CD14-positive monocyte (primary cell): Measurements from ENCODE around the gene FREM3. TPM values are rescaled to one million over a fixed set of nuclear protein-coding genes. Genes with fewer than 3 reads are reported as not detected.

Experiments used
- DNase-seq, 3 donors: peaks; one replicate each; pipeline ENCODE4 v3.0.0-alpha.2; 2011 to 2022
- H2AFZ ChIP-seq: 2 replicates; pipeline ENCODE4 v1.6.0; 2012; ENCODE audit warnings: mild to moderate bottlenecking, low read depth, low read length, inconsistent platforms; ENCODE audit not compliant: insufficient read depth, poor library complexity, severe bottlenecking
- H3K27ac ChIP-seq, 2 donors: 1 replicate in 1 of 2; 2 replicates in 1 of 2; pipeline ENCODE4 v1.5.1; 2012 to 2013; ENCODE audit warnings: low read length in 2 of 2, control low read depth in 1 of 2, inconsistent platforms in 1 of 2, low read depth in 1 of 2, mild to moderate bottlenecking in 1 of 2
- H3K27me3 ChIP-seq, 2 donors: one replicate each; pipeline versions ENCODE4 v1.6.0 to v1.6.1; 2011 to 2013; ENCODE audit warnings: low read length in 2 of 2; ENCODE audit not compliant: control insufficient read depth in 2 of 2, insufficient read depth in 2 of 2
- H3K36me3 ChIP-seq, 2 donors: replicated peaks in 1 of 2; 1 replicate in 1 of 2; 2 replicates in 1 of 2; pipeline versions ENCODE4 v1.5.1 to v1.6.1; 2012 to 2013; ENCODE audit warnings: low read length in 2 of 2, control low read depth in 1 of 2, inconsistent platforms in 1 of 2, mild to moderate bottlenecking in 1 of 2; ENCODE audit not compliant: insufficient read depth in 2 of 2, control insufficient read depth in 1 of 2
- H3K4me1 ChIP-seq, 2 donors: 1 replicate in 1 of 2; 2 replicates in 1 of 2; pipeline versions ENCODE4 v1.5.1 to v1.6.1; 2012 to 2013; ENCODE audit warnings: low read length in 2 of 2, control low read depth in 1 of 2, inconsistent platforms in 1 of 2, mild to moderate bottlenecking in 1 of 2, moderate library complexity in 1 of 2; ENCODE audit not compliant: insufficient read depth in 2 of 2, control insufficient read depth in 1 of 2
- H3K4me2 ChIP-seq: replicated peaks from 2 replicates; pipeline ENCODE3; 2012; ENCODE audit warnings: low read length, moderate library complexity, mild to moderate bottlenecking; ENCODE audit not compliant: poor library complexity, severe bottlenecking; ENCODE audit errors: extremely low read depth
- H3K4me3 ChIP-seq, 3 experiments: fragments of 200-600 bp in 1 of 3; sonication (generic) in 1 of 3; replicated peaks in 1 of 3; 1 replicate in 2 of 3; 2 replicates in 1 of 3; pipeline ENCODE4 v1.5.1; 2011 to 2013; ENCODE audit warnings: low read length in 3 of 3, mild to moderate bottlenecking in 3 of 3, control low read depth in 2 of 3, low read depth in 2 of 3, inconsistent platforms in 1 of 3, moderate library complexity in 1 of 3
- H3K79me2 ChIP-seq: 2 replicates; pipeline ENCODE4 v1.6.0; 2012; ENCODE audit warnings: mild to moderate bottlenecking, control low read depth, inconsistent platforms, low read length, moderate library complexity; ENCODE audit not compliant: insufficient read depth
- H3K9ac ChIP-seq: 2 replicates; pipeline ENCODE4 v1.6.0; 2017; ENCODE audit warnings: low read length, mild to moderate bottlenecking; ENCODE audit not compliant: insufficient read depth, poor library complexity, severe bottlenecking
- H3K9me3 ChIP-seq, 2 donors: replicated peaks in 1 of 2; 1 replicate in 1 of 2; 2 replicates in 1 of 2; pipeline versions ENCODE4 v1.5.1 to v1.6.1; 2012 to 2013; ENCODE audit warnings: low read length in 2 of 2, control low read depth in 1 of 2; ENCODE audit not compliant: control insufficient read depth in 1 of 2, insufficient read depth in 1 of 2
- H4K20me1 ChIP-seq: 2 replicates; pipeline ENCODE4 v1.6.0; 2012; ENCODE audit warnings: mild to moderate bottlenecking, low read length, control low read depth, moderate library complexity; ENCODE audit not compliant: insufficient read depth
- H3K27ac Mint-ChIP-seq, 7 donors: one replicate each; pipeline ENCODE4 v1.8.0; 2020; ENCODE audit warnings: mild to moderate bottlenecking in 7 of 7, mixed read lengths in 7 of 7, moderate library complexity in 6 of 7, inconsistent platforms in 2 of 7
- H3K27me3 Mint-ChIP-seq, 3 donors: one replicate each; pipeline ENCODE4 v1.8.0; 2021 to 2022; ENCODE audit warnings: low read depth in 3 of 3, mild to moderate bottlenecking in 3 of 3, mixed read lengths in 3 of 3, moderate library complexity in 3 of 3, inconsistent platforms in 1 of 3
- H3K36me3 Mint-ChIP-seq, 2 donors: one replicate each; pipeline ENCODE4 v1.8.0; 2020; ENCODE audit warnings: mixed read lengths in 2 of 2, inconsistent platforms in 1 of 2, mild to moderate bottlenecking in 1 of 2
- H3K4me1 Mint-ChIP-seq: one replicate; pipeline ENCODE4 v1.8.0; 2020; ENCODE audit warnings: mild to moderate bottlenecking, mixed read lengths
- H3K4me3 Mint-ChIP-seq, 2 donors: one replicate each; pipeline ENCODE4 v1.8.0; 2020; ENCODE audit warnings: mild to moderate bottlenecking in 2 of 2, mixed read lengths in 2 of 2, moderate library complexity in 1 of 2
- H3K9me3 Mint-ChIP-seq, 7 donors: one replicate each; pipeline ENCODE4 v1.8.0; 2020 to 2022; ENCODE audit warnings: mixed read lengths in 7 of 7, mild to moderate bottlenecking in 6 of 7, moderate library complexity in 6 of 7, inconsistent platforms in 2 of 7
- WGBS: methylation state at CpG from one replicate; pipeline ENCODE4 v1.1.5; 2013; ENCODE audit warnings: missing lambda C conversion rate; ENCODE audit not compliant: insufficient coverage; 5-methylcytosine and 5-hydroxymethylcytosine counted together
- intact Hi-C, 2 donors: fragments of 100-400 bp; cut with micrococcal nuclease; formaldehyde crosslinking; loops; one replicate each; pipeline versions ENCODE4 v1.15.0 to v1.15.1; 2023
- polyA plus RNA-seq, 3 donors: library from polyadenylated mRNA; depleted of rRNA in 1 of 3; unstranded in 2 of 3; stranded (reverse) in 1 of 3; fragments of 300-500 nt in 2 of 3; fragments of >200 nt in 1 of 3; fragmentation: Illumina TruSeq in 2 of 3; gene quantifications; 1 replicate in 2 of 3; 2 replicates in 1 of 3; pipeline ENCODE4 v1.2.3, GENCODE V29; 2012 to 2021
- TF ChIP-seq, protein P1 (sequence below): fragments of 200-600 bp; IDR thresholded peaks from one replicate; pipeline ENCODE4 v1.8.0; 2022; ENCODE audit warnings: antibody characterized with exemption, mild to moderate bottlenecking

Gene FREM3
- polyA plus RNA-seq, 3 donors, result not detected

DNA sequence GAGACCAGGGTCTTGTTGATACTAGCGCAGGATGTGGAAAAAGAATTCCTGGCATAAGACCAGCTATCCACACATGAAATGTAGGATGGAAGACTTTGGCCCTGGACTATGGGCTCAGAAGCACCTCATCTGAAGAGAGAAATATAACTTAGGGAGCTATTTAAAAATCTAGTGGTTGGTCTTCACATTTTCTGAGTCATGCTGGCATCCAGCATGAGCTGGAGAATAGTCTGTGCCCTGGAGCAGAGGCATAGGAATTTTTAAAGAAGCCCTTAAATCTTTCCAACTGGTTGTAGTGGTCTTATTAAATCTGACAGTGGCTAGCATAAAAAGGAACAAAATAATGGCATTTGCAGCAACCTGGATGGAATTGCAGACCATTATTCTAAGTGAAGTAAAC is 100.6 kb downstream of the FREM3 start:
- TF ChIP-seq, protein P1, sequence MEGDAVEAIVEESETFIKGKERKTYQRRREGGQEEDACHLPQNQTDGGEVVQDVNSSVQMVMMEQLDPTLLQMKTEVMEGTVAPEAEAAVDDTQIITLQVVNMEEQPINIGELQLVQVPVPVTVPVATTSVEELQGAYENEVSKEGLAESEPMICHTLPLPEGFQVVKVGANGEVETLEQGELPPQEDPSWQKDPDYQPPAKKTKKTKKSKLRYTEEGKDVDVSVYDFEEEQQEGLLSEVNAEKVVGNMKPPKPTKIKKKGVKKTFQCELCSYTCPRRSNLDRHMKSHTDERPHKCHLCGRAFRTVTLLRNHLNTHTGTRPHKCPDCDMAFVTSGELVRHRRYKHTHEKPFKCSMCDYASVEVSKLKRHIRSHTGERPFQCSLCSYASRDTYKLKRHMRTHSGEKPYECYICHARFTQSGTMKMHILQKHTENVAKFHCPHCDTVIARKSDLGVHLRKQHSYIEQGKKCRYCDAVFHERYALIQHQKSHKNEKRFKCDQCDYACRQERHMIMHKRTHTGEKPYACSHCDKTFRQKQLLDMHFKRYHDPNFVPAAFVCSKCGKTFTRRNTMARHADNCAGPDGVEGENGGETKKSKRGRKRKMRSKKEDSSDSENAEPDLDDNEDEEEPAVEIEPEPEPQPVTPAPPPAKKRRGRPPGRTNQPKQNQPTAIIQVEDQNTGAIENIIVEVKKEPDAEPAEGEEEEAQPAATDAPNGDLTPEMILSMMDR, result no peak
- Histone ChIP-seq H3K9ac (no peak overlapping the region), H3K9me3 (peaks cover 0 to 5% of the 10 kb centered on the region in 2 donors), H3K27ac (no peak overlapping the region), H3K4me1 (no peaks in the 10 kb centered on the region), H2AFZ (no peak overlapping the region), H3K27me3 (no peaks in the 10 kb centered on the region), H3K36me3 (no peaks in the 10 kb centered on the region), H3K4me2 (no peak overlapping the region), H3K4me3 (no peak overlapping the region), H3K79me2 (no peaks in the 10 kb centered on the region), H4K20me1 (no peaks in the 10 kb centered on the region)
- intact Hi-C loops, result no loop called here
- no CpG with 5 or more reads among the region's 1 CpG for WGBS
- H3K4me1 Mint-ChIP-seq, result no peaks in the 10 kb centered on the region
- peaks cover 1 to 8% (median 3%) of the 10 kb centered on the region in 7 donors for H3K9me3 Mint-ChIP-seq
- DNase-seq, result no peak
- no peak overlapping the region for H3K27ac Mint-ChIP-seq
- H3K4me3 Mint-ChIP-seq, result no peak overlapping the region
- H3K27me3 Mint-ChIP-seq, result peaks cover 1 to 6% (median 2%) of the 10 kb centered on the region in 3 donors
- no peaks in the 10 kb centered on the region for H3K36me3 Mint-ChIP-seq

DNA sequence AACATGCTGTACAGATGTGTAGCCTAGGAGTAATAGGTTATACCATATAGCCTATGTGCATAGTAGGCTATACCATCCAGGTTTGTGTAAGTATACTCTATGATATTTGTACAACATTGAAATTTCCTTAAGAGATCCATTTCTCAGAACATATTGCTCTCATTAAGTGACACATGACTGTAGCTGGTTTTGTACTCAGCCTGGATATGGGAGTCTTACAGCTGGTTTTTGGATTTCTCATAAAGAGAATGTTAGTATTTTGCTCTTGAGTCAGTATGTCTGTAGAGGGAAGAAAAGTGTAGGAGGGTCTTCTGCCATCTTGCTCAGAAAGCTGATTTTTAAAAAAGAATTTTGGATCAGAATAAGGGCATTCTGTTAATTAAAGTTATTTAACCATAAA is 101.7 kb downstream of the FREM3 start:
- no peak overlapping the region for H3K4me2 ChIP-seq
- no peaks in the 10 kb centered on the region for H4K20me1 ChIP-seq
- no peaks in the 10 kb centered on the region for H3K79me2 ChIP-seq
- no peaks in the 10 kb centered on the region for H3K27me3 ChIP-seq
- no peak overlapping the region for H3K27ac ChIP-seq
- H3K4me3 Mint-ChIP-seq, result no peak overlapping the region
- DNase-seq, result no peak
- no peak overlapping the region for H3K27ac Mint-ChIP-seq
- H2AFZ ChIP-seq, result no peak overlapping the region
- TF ChIP-seq, protein P1, result no peak
- H3K9me3 Mint-ChIP-seq, result peaks cover 0 to 13% (median 8%) of the 10 kb centered on the region in 7 donors
- no peaks in the 10 kb centered on the region for H3K4me1 ChIP-seq
- intact Hi-C loops, result no loop called here
- no peaks in the 10 kb centered on the region for H3K4me1 Mint-ChIP-seq
- no peaks in the 10 kb centered on the region for H3K36me3 ChIP-seq
- H3K27me3 Mint-ChIP-seq, result peaks cover 0 to 6% (median 1%) of the 10 kb centered on the region in 3 donors
- H3K9ac ChIP-seq, result no peak overlapping the region
- H3K36me3 Mint-ChIP-seq, result no peaks in the 10 kb centered on the region
- H3K4me3 ChIP-seq, result no peak overlapping the region
- H3K9me3 ChIP-seq, result peaks cover under 1 to 5% of the 10 kb centered on the region in 2 donors
